ENCODE data around the gene KATNAL1. TPM values are rescaled to one million over a fixed set of nuclear protein-coding genes. Genes with fewer than 3 reads are reported as not detected.
A peak's percentile ranks its signal among the peaks of the same experiment; 100 is the strongest.

The KATNAL1 gene
- total and polyA plus RNA-seq, 2 of the 4 experiments (the other 2 are of a cell fraction), result 6.9 to 16.8 TPM

DNA sequence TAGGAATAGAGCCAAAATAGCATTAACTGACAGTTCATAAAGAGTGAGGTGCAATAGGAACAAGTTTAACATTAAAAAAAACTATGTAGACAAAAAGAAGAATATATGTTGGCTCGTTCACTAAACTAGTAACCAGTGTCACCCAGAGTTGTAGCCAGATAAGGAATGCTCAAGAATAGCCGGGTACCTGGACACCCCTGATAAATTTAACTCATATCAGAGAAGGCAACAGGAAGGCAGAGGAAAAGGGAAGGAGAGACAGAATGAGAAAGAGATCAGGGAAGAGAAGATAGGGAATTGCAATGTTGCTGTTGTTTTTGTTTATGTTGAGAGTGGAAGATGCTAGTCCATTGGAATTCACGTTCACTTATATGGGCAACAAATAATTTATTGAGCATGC, 31.6 kb upstream of the KATNAL1 start:
- peaks cover 0 to 12% of the 10 kb centered on the region in 2 experiments; a peak in 2 of 4 replicates for H3K79me1 ChIP-seq (ENCODE audit: low read depth in 1 of 2, low read length in 2 of 2)
- TF ChIP-seq CHD1 (IDR thresholded peaks at IDR 0.05; ENCODE audit: low read depth, low read length) (no peak), MAFK (IDR thresholded peaks at IDR 0.05; ENCODE audit: low read depth, low read length) (no peak), CEBPB (IDR thresholded peaks at IDR 0.05; ENCODE audit: low read depth, low read length) (no peak), MAZ (IDR thresholded peaks at IDR 0.05; ENCODE audit: borderline replicate concordance, low read depth, low read length) (no peak), FOS (IDR thresholded peaks at IDR 0.05; ENCODE audit: low read depth, low read length) (no peak)
- TF ChIP-seq, protein P1, sequence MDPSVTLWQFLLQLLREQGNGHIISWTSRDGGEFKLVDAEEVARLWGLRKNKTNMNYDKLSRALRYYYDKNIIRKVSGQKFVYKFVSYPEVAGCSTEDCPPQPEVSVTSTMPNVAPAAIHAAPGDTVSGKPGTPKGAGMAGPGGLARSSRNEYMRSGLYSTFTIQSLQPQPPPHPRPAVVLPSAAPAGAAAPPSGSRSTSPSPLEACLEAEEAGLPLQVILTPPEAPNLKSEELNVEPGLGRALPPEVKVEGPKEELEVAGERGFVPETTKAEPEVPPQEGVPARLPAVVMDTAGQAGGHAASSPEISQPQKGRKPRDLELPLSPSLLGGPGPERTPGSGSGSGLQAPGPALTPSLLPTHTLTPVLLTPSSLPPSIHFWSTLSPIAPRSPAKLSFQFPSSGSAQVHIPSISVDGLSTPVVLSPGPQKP (IDR thresholded peaks at IDR 0.05; ENCODE audit: borderline replicate concordance, low read depth, low read length), result no peak
- intact Hi-C loops (cut with micrococcal nuclease), result no loop called here
- no peaks in the 10 kb centered on the region for H3K9me3 ChIP-seq (ENCODE audit: control insufficient read depth, insufficient read depth, low read length)
- no peak overlapping the region for H3K27ac ChIP-seq (ENCODE audit: insufficient read depth, low read length)
- peak overlapping the region; percentile 7; the same call in 1 of the 2 replicates for H3K23ac ChIP-seq (ENCODE audit: low read depth, low read length)
- in situ Hi-C loops (cut with MboI; ENCODE audit: low sequenced_read_pairs), result no loop called here
- peak overlapping the region; percentile 30; the same call in 1 of the 3 replicates for H2BK15ac ChIP-seq (ENCODE audit: low read depth, low read length)
- peak overlapping the region; percentile 56; the same call in 1 of the 2 replicates for H2BK20ac ChIP-seq (ENCODE audit: low read depth, low read length)
- H4K5ac ChIP-seq (ENCODE audit: low read depth, low read length), result no peak overlapping the region
- peaks cover 30% of the 10 kb centered on the region for H3K4me1 ChIP-seq (ENCODE audit: control insufficient read depth, insufficient read depth, low read length)
- no peak overlapping the region for H4K91ac ChIP-seq (ENCODE audit: insufficient read depth, low read depth, low read length)
- dilution Hi-C loops (cut with HindIII; ENCODE audit: low sequenced_read_pairs, unreplicated experiment), result no loop called here
- H4K8ac ChIP-seq (ENCODE audit: low read depth in 2 of 2, low read length in 2 of 2), result no peak overlapping the region
- peaks cover 3% of the 10 kb centered on the region; the same call in 1 of the 2 replicates for H4K20me1 ChIP-seq (ENCODE audit: insufficient read depth, low read length)
- H3K4me2 ChIP-seq (ENCODE audit: low read depth, low read length), result no peak overlapping the region
- H3K36me3 ChIP-seq (ENCODE audit: control insufficient read depth, insufficient read depth, low read length), result no peaks in the 10 kb centered on the region
- H3K4me3 ChIP-seq (ENCODE audit: insufficient read depth, low read depth, low read length), result no peak overlapping the region
- ATAC-seq (ENCODE audit: low read depth), result no peak
- no peak overlapping the region for H3K56ac ChIP-seq (ENCODE audit: extremely low read depth, insufficient read depth, low read length)
- no peak overlapping the region for H2AFZ ChIP-seq (replicated peaks; ENCODE audit: low read length, poor library complexity)
- H2AK5ac ChIP-seq (ENCODE audit: low read depth, low read length), result peak overlapping the region; percentile 95; the same call in 1 of the 2 replicates
- no peak overlapping the region for H2BK5ac ChIP-seq (ENCODE audit: low read depth, low read length, poor library complexity, severe bottlenecking)
- H2AK9ac ChIP-seq (replicated peaks; ENCODE audit: low read depth, low read length, poor library complexity), result no peak overlapping the region
- H2BK120ac ChIP-seq (ENCODE audit: low read depth, low read length), result peak overlapping the region; percentile 97
- peak overlapping the region; percentile 75; the same call in 1 of the 2 replicates for H3K18ac ChIP-seq (ENCODE audit: low read depth, low read length)
- WGBS, 2 experiments (ENCODE audit: extremely low coverage in 2 of 2, insufficient read length in 1 of 2), result 86% methylated on average over 1 of the region's 3 CpGs; no CpG with 5 or more reads in 1 of the 2 experiments
- H3K9me1 ChIP-seq (ENCODE audit: insufficient read depth, low read length), result peaks cover 24% of the 10 kb centered on the region
- ChIA-PET CTCF (no interaction called here), POLR2A (ENCODE audit: unreplicated experiment) (no interaction called here)
- H3K9ac ChIP-seq (ENCODE audit: low read depth, low read length), result no peak overlapping the region
- no peaks in the 10 kb centered on the region for H3K27me3 ChIP-seq (ENCODE audit: control insufficient read depth, insufficient read depth, low read length)
- BruUV-seq (replicated peaks), result no TSS peak
- no peak overlapping the region for H3K14ac ChIP-seq (replicated peaks; ENCODE audit: low read depth, low read length)
- H3K4ac ChIP-seq (ENCODE audit: low read depth, low read length), result peak overlapping the region; percentile 79; the same call in 1 of the 2 replicates
- no peak for DNase-seq

Measured in IMR-90 (cell line).